Measurements from ENCODE around the gene LMO7.

LMO7 gene
- long read RNA-seq, partial matches to known transcripts: 3 of 8 reads
- long read RNA-seq, other reads (novel, unspliced or antisense): 5 of 8 reads

GRCh38 chr13:75635828-75636435 is at the start of gene LMO7:
LMO7 (plus strand) TSS chr13:75636330; CDS start chr13:75636658, 328 bp downstream.
- DNase-seq (ENCODE audit: low read depth in 1 of 2, low spot score in 1 of 2): peak; percentile 16 to 64
- no peak for TF ChIP-seq GABPA (IDR thresholded peaks at IDR 0.05; ENCODE audit: low read depth)
- no peak for TF ChIP-seq CTCF (IDR thresholded peaks at IDR 0.05; ENCODE audit: insufficient read depth, low read length)
- no peak for TF ChIP-seq SPI1 (IDR thresholded peaks at IDR 0.05; ENCODE audit: borderline replicate concordance, low read depth)
- no peak for TF ChIP-seq POLR2AphosphoS5 (IDR thresholded peaks at IDR 0.05; ENCODE audit: low read depth)
- no peak for TF ChIP-seq REST (IDR thresholded peaks at IDR 0.05; ENCODE audit: insufficient replicate concordance, low read depth)
- no peak within 1 kb of the TSS; the same call in 1 of the 2 replicates for H3K27ac ChIP-seq (replicated peaks)
- peaks cover 3% of the 10 kb centered on the region for H3K27me3 ChIP-seq (ENCODE audit: insufficient read depth, poor library complexity, severe bottlenecking)
- H3K4me3 ChIP-seq (replicated peaks; ENCODE audit: insufficient read depth, low read length): peak within 1 kb of the TSS; percentile 59

GRCh38 chr13:75587679-75588078 is 48.5 kb upstream of the LMO7 start:
- Histone ChIP-seq H3K27ac (replicated peaks) (no peak overlapping the region), H3K4me3 (replicated peaks; ENCODE audit: insufficient read depth, low read length) (no peak overlapping the region), H3K27me3 (ENCODE audit: insufficient read depth, poor library complexity, severe bottlenecking) (no peaks in the 10 kb centered on the region)
- TF ChIP-seq CTCF (IDR thresholded peaks at IDR 0.05; ENCODE audit: insufficient read depth, low read length) (no peak), SPI1 (IDR thresholded peaks at IDR 0.05; ENCODE audit: borderline replicate concordance, low read depth) (peak; percentile 23; the same call in 1 of the 2 replicates), REST (IDR thresholded peaks at IDR 0.05; ENCODE audit: insufficient replicate concordance, low read depth) (no peak)
- DNase-seq (ENCODE audit: low read depth in 1 of 2, low spot score in 1 of 2): peak; percentile 10 to 63

GRCh38 chr13:75596657-75597182 is 39.4 kb upstream of the LMO7 start:
- no peak for TF ChIP-seq POLR2AphosphoS5 (IDR thresholded peaks at IDR 0.05; ENCODE audit: low read depth)
- no peak for TF ChIP-seq CTCF (IDR thresholded peaks at IDR 0.05; ENCODE audit: insufficient read depth, low read length)
- TF ChIP-seq GABPA (IDR thresholded peaks at IDR 0.05; ENCODE audit: low read depth): no peak
- no peak for TF ChIP-seq SPI1 (IDR thresholded peaks at IDR 0.05; ENCODE audit: borderline replicate concordance, low read depth)
- no peak for TF ChIP-seq REST (IDR thresholded peaks at IDR 0.05; ENCODE audit: insufficient replicate concordance, low read depth)
- Histone ChIP-seq H3K27ac (replicated peaks) (no peak overlapping the region), H3K27me3 (ENCODE audit: insufficient read depth, poor library complexity, severe bottlenecking) (no peaks in the 10 kb centered on the region), H3K4me3 (replicated peaks; ENCODE audit: insufficient read depth, low read length) (no peak overlapping the region)
- DNase-seq (ENCODE audit: low read depth in 1 of 2, low spot score in 1 of 2): no peak
